K562 (cell line): ENCODE results near the gene ARMC9. TPM values are rescaled to one million over a fixed set of nuclear protein-coding genes. Genes with fewer than 3 reads are reported as not detected.

Experiments used
- ATAC-seq: fragments of 200-7000 bp; cut with Tn5 transposase; 3 replicates; pipeline ENCODE4 v1.9.1; 2020; ENCODE audit warnings: moderate library complexity
- BruUV-seq: library from RNA; stranded (reverse); fragments of 400-500 nt; replicated peaks from 2 replicates; lab custom pipeline; 2021; lab: Mats Ljungman, UMichigan
- CTCF ChIA-PET: fragments of 300-600 bp; formaldehyde crosslinking; extraction: SDS; loops from one replicate; lab custom pipeline; 2021; ENCODE audit warnings: low intra/inter-chr PET ratio; lab: Yijun Ruan, JAX
- POLR2A ChIA-PET: fragments of 300-600, 350-650 bp; sonication (Branson Sonifier 250); formaldehyde crosslinking; extraction: SDS; loops from one replicate; lab custom pipeline; 2021; ENCODE audit warnings: antibody characterized with exemption, inconsistent platforms; lab: Yijun Ruan, JAX
- DNase-seq, 4 experiments: peaks; one replicate each; pipeline versions ENCODE4 v3.0.0 to v3.0.0-alpha.2; 2011 to 2018; ENCODE audit warnings: low spot score in 3 of 4, mixed read lengths in 3 of 4; ENCODE audit errors: extremely low read depth in 1 of 4
- FAIRE-seq: peaks from 2 replicates; lab custom pipeline; 2011; peaks lifted over from hg19 to GRCh38; lab: Jason Lieb, UNC
- H2AFZ ChIP-seq: 2 replicates; pipeline ENCODE4 v1.6.0; 2011; ENCODE audit warnings: low read depth, low read length, control low read depth, inconsistent platforms
- H3K27ac ChIP-seq: fragments of 200-600 bp; 3 replicates; pipeline ENCODE4 v1.8.0; 2011; ENCODE audit warnings: low read depth, mild to moderate bottlenecking, control low read depth, inconsistent platforms, low read length, moderate library complexity, mixed read lengths; ENCODE audit errors: extremely low read depth
- H3K27me3 ChIP-seq, 2 experiments: fragments of 300-600 bp in 1 of 2; 2 replicates in 1 of 2; 3 replicates in 1 of 2; pipeline versions ENCODE4 v1.6.0 to v1.8.0; 2011; ENCODE audit warnings: inconsistent platforms in 2 of 2, low read length in 2 of 2, mild to moderate bottlenecking in 1 of 2, mixed read lengths in 1 of 2, moderate library complexity in 1 of 2; ENCODE audit not compliant: control insufficient read depth in 2 of 2, insufficient read depth in 2 of 2
- H3K36me3 ChIP-seq: fragments of 300-600 bp; 3 replicates; pipeline ENCODE4 v1.8.0; 2011; ENCODE audit warnings: mild to moderate bottlenecking, low read length, inconsistent platforms; ENCODE audit not compliant: control insufficient read depth, insufficient read depth
- H3K4me1 ChIP-seq, 2 experiments: fragments of 200-600 bp in 1 of 2; replicated peaks in 1 of 2; 2 replicates in 1 of 2; 3 replicates in 1 of 2; pipeline versions ENCODE4 v1.5.1 to v1.8.0; 2011; ENCODE audit warnings: inconsistent platforms in 2 of 2, low read length in 2 of 2, mild to moderate bottlenecking in 1 of 2, mixed read lengths in 1 of 2, moderate library complexity in 1 of 2; ENCODE audit not compliant: control insufficient read depth in 2 of 2, insufficient read depth in 2 of 2
- H3K4me2 ChIP-seq: 2 replicates; pipeline ENCODE4 v1.6.1; 2011; ENCODE audit warnings: low read length, control low read depth, inconsistent platforms, mixed read lengths; ENCODE audit not compliant: insufficient read depth
- H3K4me3 ChIP-seq: fragments of 200-600 bp; sonication (generic), shearing (Covaris generic); 2 replicates; pipeline ENCODE4 v1.5.1; 2016; ENCODE audit warnings: control low read depth, inconsistent platforms
- H3K79me2 ChIP-seq: fragments of 200-600 bp; 3 replicates; pipeline ENCODE4 v1.8.0; 2011; ENCODE audit warnings: low read length, inconsistent platforms; ENCODE audit not compliant: control insufficient read depth, insufficient read depth
- H3K9ac ChIP-seq, 2 experiments: 2 replicates each; pipeline versions ENCODE4 v1.6.0 to v1.6.1; 2011; ENCODE audit warnings: low read depth in 2 of 2, low read length in 2 of 2, control low read depth in 1 of 2, inconsistent platforms in 1 of 2, mild to moderate bottlenecking in 1 of 2, mixed read lengths in 1 of 2; ENCODE audit not compliant: insufficient read depth in 1 of 2
- H3K9me1 ChIP-seq: one replicate; pipeline ENCODE4 v1.6.0; 2011; ENCODE audit warnings: inconsistent platforms, mild to moderate bottlenecking, low read length, moderate library complexity; ENCODE audit not compliant: control insufficient read depth, insufficient read depth
- H3K9me3 ChIP-seq: replicated peaks from 2 replicates; pipeline ENCODE4 v1.5.1; 2011; ENCODE audit warnings: low read depth, low read length, inconsistent platforms; ENCODE audit not compliant: control insufficient read depth, insufficient read depth
- H4K20me1 ChIP-seq: replicated peaks from 2 replicates; pipeline ENCODE4 v1.6.1; 2011; ENCODE audit warnings: low read length, inconsistent platforms, mixed read lengths; ENCODE audit not compliant: control insufficient read depth, insufficient read depth
- CREB1 ChIP-seq, 2 experiments: sonication (generic) in 1 of 2; formaldehyde crosslinking in 1 of 2; IDR thresholded peaks; 2 replicates each; pipeline versions ENCODE4 v1.6.1 to v1.8.0; 2012 to 2022; ENCODE audit warnings: inconsistent platforms in 1 of 2, mild to moderate bottlenecking in 1 of 2, missing genetic modification reagents in 1 of 2, moderate library complexity in 1 of 2
- FOXK1 ChIP-seq: sonication (generic); formaldehyde crosslinking; IDR thresholded peaks from 2 replicates; pipeline ENCODE4 v1.8.0; 2022; ENCODE audit warnings: missing genetic modification reagents, mild to moderate bottlenecking, borderline replicate concordance
- KHSRP ChIP-seq: fragments of 450-650 bp; IDR thresholded peaks from 2 replicates; pipeline ENCODE4 v1.6.1; 2017
- ZBTB43 ChIP-seq: sonication (generic); formaldehyde crosslinking; IDR thresholded peaks from 2 replicates; pipeline ENCODE4 v1.8.0; 2023; ENCODE audit warnings: mild to moderate bottlenecking, missing genetic modification reagents
- ZNF184 ChIP-seq: sonication (generic); formaldehyde crosslinking; IDR thresholded peaks from 2 replicates; pipeline ENCODE4 v1.5.0; 2020; ENCODE audit warnings: missing genetic modification reagents
- ZNF407 ChIP-seq: fragments of 450-650 bp; IDR thresholded peaks from 2 replicates; pipeline ENCODE4 v1.6.1; 2016; ENCODE audit warnings: low read depth
- WGBS: fragments of 100-300 bp; shearing (Covaris generic); methylation state at CpG from one replicate; pipeline ENCODE4 v1.1.6; 2016; ENCODE audit warnings: low coverage, mixed read lengths; ENCODE audit not compliant: insufficient coverage; ENCODE audit errors: missing lambda C conversion rate; 5-methylcytosine and 5-hydroxymethylcytosine counted together
- in situ Hi-C: fragments of 300-500 bp; cut with MboI; formaldehyde crosslinking; loops from 4 replicates; pipeline ENCODE4 v1.15.0; 2018; ENCODE audit warnings: inconsistent platforms, mixed read lengths
- intact Hi-C: fragments of 100-400 bp; cut with micrococcal nuclease; formaldehyde crosslinking; loops from 2 replicates; pipeline ENCODE4 v1.14.2; 2022
- polyA plus RNA-seq, 8 experiments: library from polyadenylated mRNA; depleted of rRNA in 4 of 8; stranded (reverse) in 5 of 8; unstranded in 3 of 8; fragments of >200 nt; fragmentation: Nextera tagmentation in 2 of 8; fragmentation: Illumina TruSeq in 1 of 8; extraction: Ambion mirVana in 2 of 8; extraction: Trizol in 1 of 8; gene quantifications; 2 replicates each; pipeline versions ENCODE4 v1.2.1 to v1.2.3, GENCODE V29; 2011 to 2014; ENCODE audit warnings: inconsistent platforms in 1 of 8, missing spikeins in 1 of 8
- total RNA-seq, 7 experiments: library from RNA; depleted of rRNA in 6 of 7; stranded (reverse); fragments of >200 nt in 6 of 7; fragmentation: Illumina TruSeq in 2 of 7; extraction: Trizol in 2 of 7; gene quantifications; 2 replicates each; pipeline versions ENCODE4 v1.2.1 to v1.2.3, GENCODE V29; 2011 to 2021; ENCODE audit warnings: low replicate concordance in 1 of 7

ARMC9 gene
- total and polyA plus RNA-seq, 9 of the 15 experiments (the other 6 are each of a cell fraction or from before 2014, with no cell fraction given): 0.36 to 2.3 (median 1.1) TPM

GRCh38 chr2:231412618-231412963, 214.2 kb downstream of the ARMC9 start:
- DNase-seq (no peak), FAIRE-seq (no peak), ATAC-seq (no peak)
- H3K79me2 ChIP-seq: no peaks in the 10 kb centered on the region
- TF ChIP-seq CREB1 (IDR thresholded peaks at IDR 0.05) (no peak), CREB1 (CRISPR knock-in tag; IDR thresholded peaks at IDR 0.05) (no peak), ZNF184 (CRISPR knock-in tag) (no peak)
- H3K9me1 ChIP-seq: no peaks in the 10 kb centered on the region
- no peaks in the 10 kb centered on the region for H4K20me1 ChIP-seq
- H3K36me3 ChIP-seq: no peaks in the 10 kb centered on the region
- CTCF ChIA-PET: no interaction called here
- in situ Hi-C loops (no loop called here), intact Hi-C loops (no loop called here)
- no peak overlapping the region for H3K9ac ChIP-seq
- BruUV-seq: no TSS peak
- H3K9me3 ChIP-seq: peaks cover 2% of the 10 kb centered on the region; the same call in 1 of the 2 replicates
- H3K4me3 ChIP-seq: no peak overlapping the region
- POLR2A ChIA-PET: no interaction called here
- no peak overlapping the region for H2AFZ ChIP-seq
- H3K4me2 ChIP-seq: no peak overlapping the region
- 20% methylated on average over 7 of the region's 9 CpGs for WGBS
- no peaks in the 10 kb centered on the region; a peak in 3 of 5 replicates for H3K4me1 ChIP-seq
- H3K27ac ChIP-seq: no peak overlapping the region
- 0 out of 5 replicates have a peak, but pooled peaks cover 0 to 6% of the 10 kb centered on the region in 2 experiments for H3K27me3 ChIP-seq

GRCh38 chr2:231413456-231413855, 215.0 kb downstream of the ARMC9 start:
- Histone ChIP-seq H3K4me1 (no peaks in the 10 kb centered on the region; a peak in 3 of 5 replicates), H3K27ac (no peak overlapping the region), H3K4me3 (no peak overlapping the region), H3K27me3 (peaks cover 0 to 6% of the 10 kb centered on the region in 2 experiments; a peak in 1 of 5 replicates), H3K9ac (no peak overlapping the region), H4K20me1 (no peaks in the 10 kb centered on the region), H2AFZ (no peak overlapping the region), H3K9me3 (peaks cover 2% of the 10 kb centered on the region; the same call in 1 of the 2 replicates), H3K4me2 (no peak overlapping the region), H3K36me3 (no peaks in the 10 kb centered on the region), H3K9me1 (no peaks in the 10 kb centered on the region), H3K79me2 (no peaks in the 10 kb centered on the region)
- DNase-seq: no peak
- FAIRE-seq: no peak
- BruUV-seq: no TSS peak
- in situ Hi-C loops (no loop called here), intact Hi-C loops (no loop called here)
- ATAC-seq: no peak
- WGBS: 6% methylated on average over 3 of the region's 6 CpGs
- CTCF ChIA-PET: no interaction called here
- POLR2A ChIA-PET: interaction anchor here (0.6 to 0.8 kb wide), 2 partner anchors 9 to 50 kb away, joined by 3 read pairs; no protein-coding TSS in a partner anchor
- TF ChIP-seq ZNF407: no peak
- TF ChIP-seq KHSRP: no peak
- no peak for TF ChIP-seq ZBTB43 (CRISPR knock-in tag)
- no peak for TF ChIP-seq FOXK1 (CRISPR knock-in tag)
